ENCODE data around the gene RAB11FIP3. TPM values are rescaled to one million over a fixed set of nuclear protein-coding genes. Genes with fewer than 3 reads are reported as not detected.
A peak's percentile ranks its signal among the peaks of the same experiment; 100 is the strongest.

Gene RAB11FIP3
- total RNA-seq, 1 donor from 2014 or later = 5.2 TPM

DNA sequence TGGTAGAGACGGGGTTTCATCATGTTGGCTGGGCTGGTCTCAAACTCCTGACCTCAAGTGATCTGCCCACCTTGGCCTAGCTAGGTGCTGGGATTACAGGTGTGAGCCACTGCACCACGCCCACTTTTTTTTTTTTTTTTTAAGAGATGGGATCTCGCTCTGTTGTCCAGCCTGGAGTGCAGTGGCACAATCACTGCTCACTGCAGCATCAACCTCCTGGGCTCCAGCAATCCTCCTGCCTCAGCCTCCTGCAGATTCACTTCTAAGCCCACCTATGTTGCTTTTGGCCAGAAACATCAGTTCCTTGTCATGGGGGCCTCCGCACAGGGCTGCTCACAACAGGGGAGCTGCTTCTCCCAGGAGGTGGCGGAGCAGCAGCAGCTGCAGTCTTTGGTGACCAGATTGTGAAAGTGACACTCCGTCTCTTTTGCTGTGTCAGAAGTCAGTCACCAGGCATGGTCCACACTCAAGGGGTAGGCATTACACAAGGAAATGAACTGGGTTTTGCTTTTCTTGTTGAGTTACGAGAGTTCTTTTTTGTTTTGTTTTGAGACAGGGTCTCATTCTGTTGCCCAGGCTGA is 32.9 kb upstream of the RAB11FIP3 start:
- Histone ChIP-seq H3K27me3 (ENCODE audit: control insufficient read depth in 3 of 3, insufficient read depth in 3 of 3, low read length in 3 of 3) (no peaks in the 10 kb centered on the region), H3K4me3 (ENCODE audit: low read length in 3 of 3) (no peak overlapping the region), H3K4me1 (ENCODE audit: control insufficient read depth in 3 of 3, insufficient read depth in 3 of 3, low read length in 3 of 3) (peaks cover 6 to 14% (median 10%) of the 10 kb centered on the region in 3 donors), H3K9ac (ENCODE audit: low read depth in 1 of 3, low read length in 3 of 3) (no peak overlapping the region), H3K27ac (ENCODE audit: low read depth, low read length) (no peak overlapping the region), H3K9me3 (ENCODE audit: control insufficient read depth in 3 of 3, low read length in 3 of 3) (peaks cover 0 to 3% (median 0%) of the 10 kb centered on the region in 3 donors), H3K36me3 (ENCODE audit: control insufficient read depth in 3 of 3, insufficient read depth in 3 of 3, low read length in 3 of 3) (peaks cover 0 to 2% (median 0%) of the 10 kb centered on the region in 3 donors)

DNA sequence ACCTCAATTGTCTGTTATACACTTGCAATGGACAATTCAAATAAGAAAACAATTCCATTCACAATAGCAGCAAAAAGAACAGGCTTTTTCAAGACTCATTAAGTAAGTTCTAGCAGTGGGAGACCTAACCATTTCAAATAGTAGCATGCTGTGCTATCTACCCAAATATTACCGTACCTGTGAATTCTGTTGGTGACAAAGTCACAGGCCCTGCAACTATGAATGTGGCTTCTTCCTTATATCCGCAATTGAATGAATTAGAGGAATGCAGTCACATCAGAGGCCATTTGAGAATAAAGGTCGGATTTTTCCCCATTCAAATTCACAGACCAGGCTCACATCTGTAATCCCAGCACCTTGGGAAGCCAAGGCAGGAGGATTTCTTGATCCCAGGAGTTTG is 29.2 kb upstream of the RAB11FIP3 start:
- H3K4me3 ChIP-seq (ENCODE audit: low read length in 3 of 3) = peak overlapping the region in 1 of 3 donors; percentile 66
- H3K36me3 ChIP-seq (ENCODE audit: control insufficient read depth in 3 of 3, insufficient read depth in 3 of 3, low read length in 3 of 3) = peaks cover 9 to 11% (median 11%) of the 10 kb centered on the region in 3 donors
- peaks cover 16 to 33% (median 23%) of the 10 kb centered on the region in 3 donors for H3K4me1 ChIP-seq (ENCODE audit: control insufficient read depth in 3 of 3, insufficient read depth in 3 of 3, low read length in 3 of 3)
- H3K27me3 ChIP-seq (ENCODE audit: control insufficient read depth in 3 of 3, insufficient read depth in 3 of 3, low read length in 3 of 3) = no peaks in the 10 kb centered on the region
- H3K9ac ChIP-seq (ENCODE audit: low read depth in 1 of 3, low read length in 3 of 3) = no peak overlapping the region
- H3K9me3 ChIP-seq (ENCODE audit: control insufficient read depth in 3 of 3, low read length in 3 of 3) = peaks cover 0 to 3% (median 0%) of the 10 kb centered on the region in 3 donors
- no peak overlapping the region for H3K27ac ChIP-seq (ENCODE audit: low read depth, low read length)

DNA sequence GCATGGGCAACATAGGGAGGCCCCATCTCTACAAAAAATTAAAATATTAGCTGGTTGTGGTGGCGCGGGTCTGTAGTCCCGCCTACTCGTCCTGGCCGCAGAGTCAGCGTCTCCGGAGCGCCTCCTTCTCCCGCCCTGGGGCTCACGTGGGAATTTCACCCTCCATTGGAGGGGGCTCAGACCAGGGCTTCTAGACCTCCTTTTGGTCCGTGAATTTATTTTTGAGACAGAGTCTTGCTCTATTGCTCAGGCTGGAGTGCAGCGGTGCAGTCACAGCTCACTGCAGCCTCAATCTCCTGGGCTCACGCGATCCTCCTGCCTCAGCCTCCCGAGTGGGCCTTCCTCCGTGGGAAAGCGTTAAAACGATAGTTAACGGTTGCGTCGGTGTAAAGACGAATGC is 28.8 kb upstream of the RAB11FIP3 start:
- H3K4me1 ChIP-seq (ENCODE audit: control insufficient read depth in 3 of 3, insufficient read depth in 3 of 3, low read length in 3 of 3) = peaks cover 16 to 33% (median 22%) of the 10 kb centered on the region in 3 donors
- H3K9me3 ChIP-seq (ENCODE audit: control insufficient read depth in 3 of 3, low read length in 3 of 3) = peaks cover 0 to 3% (median 0%) of the 10 kb centered on the region in 3 donors
- peak overlapping the region in 2 of 3 donors; percentile 20 to 33 for H3K9ac ChIP-seq (ENCODE audit: low read depth in 1 of 3, low read length in 3 of 3)
- H3K4me3 ChIP-seq (ENCODE audit: low read length in 3 of 3) = peak overlapping the region; percentile 66 to 69 (median 66)
- H3K27ac ChIP-seq (ENCODE audit: low read depth, low read length) = no peak overlapping the region
- H3K36me3 ChIP-seq (ENCODE audit: control insufficient read depth in 3 of 3, insufficient read depth in 3 of 3, low read length in 3 of 3) = peaks cover 9 to 11% (median 11%) of the 10 kb centered on the region in 3 donors
- H3K27me3 ChIP-seq (ENCODE audit: control insufficient read depth in 3 of 3, insufficient read depth in 3 of 3, low read length in 3 of 3) = no peaks in the 10 kb centered on the region

DNA sequence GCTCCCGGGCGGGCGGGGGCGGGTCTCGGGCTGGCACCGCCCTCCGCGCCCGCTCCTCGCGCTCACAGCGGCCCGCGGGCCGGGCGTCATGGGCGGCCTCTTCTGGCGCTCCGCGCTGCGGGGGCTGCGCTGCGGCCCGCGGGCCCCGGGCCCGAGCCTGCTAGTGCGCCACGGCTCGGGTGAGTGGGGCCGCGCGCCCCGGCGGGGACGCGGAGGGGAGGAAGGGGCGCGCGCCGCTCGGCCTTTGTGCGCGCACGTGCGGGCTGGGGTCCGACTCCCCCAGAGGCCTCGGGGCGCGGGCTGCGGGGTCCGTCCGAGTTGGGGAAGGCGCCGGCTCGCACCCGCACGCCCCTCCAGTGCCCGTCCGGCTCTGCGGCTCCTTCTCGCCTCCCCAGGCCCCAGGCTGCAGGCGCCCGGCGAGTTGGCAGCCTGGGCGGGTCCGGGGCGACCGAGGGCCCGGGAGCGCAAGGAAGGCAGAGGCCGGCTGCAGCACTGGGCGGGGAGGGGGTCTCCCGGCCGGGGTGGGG is 28.3 kb upstream of the RAB11FIP3 start, which contains the start of gene NME4:
NME4 (plus strand) TSS at position 65 of the 527 bp plus-strand sequence; CDS start at position 89, 24 bp downstream.
- Histone ChIP-seq H3K4me1 (ENCODE audit: control insufficient read depth in 3 of 3, insufficient read depth in 3 of 3, low read length in 3 of 3) (peaks cover 16 to 33% (median 20%) of the 10 kb centered on the region in 3 donors), H3K9ac (ENCODE audit: low read depth in 1 of 3, low read length in 3 of 3) (peak within 1 kb of the TSS; percentile 57 to 79 (median 66)), H3K27me3 (ENCODE audit: control insufficient read depth in 3 of 3, insufficient read depth in 3 of 3, low read length in 3 of 3) (no peaks in the 10 kb centered on the region), H3K27ac (ENCODE audit: low read depth, low read length) (peak within 1 kb of the TSS; percentile 60), H3K36me3 (ENCODE audit: control insufficient read depth in 3 of 3, insufficient read depth in 3 of 3, low read length in 3 of 3) (peaks cover 9 to 11% (median 9%) of the 10 kb centered on the region in 3 donors), H3K4me3 (ENCODE audit: low read length in 3 of 3) (peak within 1 kb of the TSS; percentile 66 to 69 (median 66)), H3K9me3 (ENCODE audit: control insufficient read depth in 3 of 3, low read length in 3 of 3) (no peaks in the 10 kb centered on the region)

DNA sequence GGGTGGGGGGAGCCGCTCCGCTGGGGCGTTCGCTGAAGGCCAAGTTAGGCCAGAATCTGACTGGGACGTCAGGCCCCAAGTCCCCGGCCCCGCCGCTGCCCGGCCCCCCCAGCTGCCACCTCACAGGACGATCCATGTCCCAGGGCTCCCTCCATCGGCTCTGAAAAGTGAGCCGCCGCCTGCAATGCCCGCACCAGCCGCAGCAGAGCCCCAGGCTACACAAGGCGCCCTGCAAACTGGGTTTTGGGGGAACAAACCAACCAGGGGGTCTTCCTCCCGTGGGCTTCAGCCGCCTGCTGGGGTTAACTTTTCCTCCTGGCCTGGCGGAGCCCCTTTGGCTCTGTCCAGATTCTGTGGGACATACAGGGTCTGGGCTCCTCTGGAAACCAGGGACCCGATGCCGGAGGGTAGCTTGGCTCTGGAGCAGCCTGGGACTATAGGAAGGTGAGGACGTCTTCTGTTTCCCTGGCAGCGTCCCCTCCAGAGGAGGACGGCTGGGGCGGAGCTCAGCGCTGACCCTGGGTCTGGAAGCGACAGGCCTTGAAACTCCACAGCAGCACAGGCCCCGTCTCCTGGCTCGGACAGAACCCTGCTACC is 27.6 kb upstream of the RAB11FIP3 start:
- Histone ChIP-seq H3K27me3 (ENCODE audit: control insufficient read depth in 3 of 3, insufficient read depth in 3 of 3, low read length in 3 of 3) (no peaks in the 10 kb centered on the region), H3K4me3 (ENCODE audit: low read length in 3 of 3) (peak overlapping the region; percentile 41 to 58 (median 51)), H3K27ac (ENCODE audit: low read depth, low read length) (peak overlapping the region; percentile 60), H3K36me3 (ENCODE audit: control insufficient read depth in 3 of 3, insufficient read depth in 3 of 3, low read length in 3 of 3) (peaks cover 9 to 11% (median 9%) of the 10 kb centered on the region in 3 donors), H3K4me1 (ENCODE audit: control insufficient read depth in 3 of 3, insufficient read depth in 3 of 3, low read length in 3 of 3) (peaks cover 16 to 33% (median 20%) of the 10 kb centered on the region in 3 donors), H3K9me3 (ENCODE audit: control insufficient read depth in 3 of 3, low read length in 3 of 3) (no peaks in the 10 kb centered on the region), H3K9ac (ENCODE audit: low read depth in 1 of 3, low read length in 3 of 3) (peak overlapping the region; percentile 57 to 78 (median 66))

DNA sequence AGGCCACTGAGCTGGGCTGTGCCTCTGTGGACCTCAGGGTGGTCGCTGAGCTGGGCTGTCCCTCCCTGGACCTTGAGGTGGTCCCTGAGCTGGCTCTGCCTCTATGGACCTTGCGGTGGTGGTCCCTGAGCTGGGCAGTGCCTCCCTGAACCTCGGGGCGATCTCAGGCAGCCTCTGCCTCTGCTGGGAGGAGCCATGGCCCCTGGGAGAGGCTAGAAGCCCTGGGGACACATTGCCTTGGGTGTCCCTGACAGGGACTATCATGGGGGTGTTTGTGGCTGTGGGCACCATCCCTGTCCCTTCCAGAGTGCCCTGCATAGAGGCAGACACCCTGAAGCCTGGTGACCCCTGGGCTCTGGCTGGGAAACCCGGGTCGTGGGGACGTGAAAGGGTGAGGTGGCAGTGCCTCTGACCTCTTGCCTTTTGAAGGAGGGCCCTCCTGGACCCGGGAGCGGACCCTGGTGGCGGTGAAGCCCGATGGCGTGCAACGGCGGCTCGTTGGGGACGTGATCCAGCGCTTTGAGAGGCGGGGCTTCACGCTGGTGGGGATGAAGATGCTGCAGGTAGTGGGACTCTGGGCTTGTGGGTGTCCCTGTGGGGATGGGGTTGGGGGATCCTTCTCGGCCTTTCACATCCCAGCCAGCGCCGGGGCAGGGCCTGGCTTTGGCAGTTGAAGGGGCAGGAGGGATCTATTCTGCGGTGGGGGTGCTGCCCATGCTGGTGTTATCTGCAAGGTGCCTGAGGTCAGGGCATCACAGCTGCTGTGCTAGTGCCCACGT is 26.7 kb upstream of the RAB11FIP3 start:
- Histone ChIP-seq H3K27me3 (ENCODE audit: control insufficient read depth in 3 of 3, insufficient read depth in 3 of 3, low read length in 3 of 3) (no peaks in the 10 kb centered on the region), H3K4me3 (ENCODE audit: low read length in 3 of 3) (peak overlapping the region in 1 of 3 donors; percentile 58), H3K9ac (ENCODE audit: low read depth in 1 of 3, low read length in 3 of 3) (peak overlapping the region in 2 of 3 donors; percentile 66 to 78), H3K4me1 (ENCODE audit: control insufficient read depth in 3 of 3, insufficient read depth in 3 of 3, low read length in 3 of 3) (peaks cover 16 to 33% (median 20%) of the 10 kb centered on the region in 3 donors), H3K9me3 (ENCODE audit: control insufficient read depth in 3 of 3, low read length in 3 of 3) (no peaks in the 10 kb centered on the region), H3K27ac (ENCODE audit: low read depth, low read length) (peak overlapping the region; percentile 60), H3K36me3 (ENCODE audit: control insufficient read depth in 3 of 3, insufficient read depth in 3 of 3, low read length in 3 of 3) (peaks cover 9 to 11% (median 9%) of the 10 kb centered on the region in 3 donors)

DNA sequence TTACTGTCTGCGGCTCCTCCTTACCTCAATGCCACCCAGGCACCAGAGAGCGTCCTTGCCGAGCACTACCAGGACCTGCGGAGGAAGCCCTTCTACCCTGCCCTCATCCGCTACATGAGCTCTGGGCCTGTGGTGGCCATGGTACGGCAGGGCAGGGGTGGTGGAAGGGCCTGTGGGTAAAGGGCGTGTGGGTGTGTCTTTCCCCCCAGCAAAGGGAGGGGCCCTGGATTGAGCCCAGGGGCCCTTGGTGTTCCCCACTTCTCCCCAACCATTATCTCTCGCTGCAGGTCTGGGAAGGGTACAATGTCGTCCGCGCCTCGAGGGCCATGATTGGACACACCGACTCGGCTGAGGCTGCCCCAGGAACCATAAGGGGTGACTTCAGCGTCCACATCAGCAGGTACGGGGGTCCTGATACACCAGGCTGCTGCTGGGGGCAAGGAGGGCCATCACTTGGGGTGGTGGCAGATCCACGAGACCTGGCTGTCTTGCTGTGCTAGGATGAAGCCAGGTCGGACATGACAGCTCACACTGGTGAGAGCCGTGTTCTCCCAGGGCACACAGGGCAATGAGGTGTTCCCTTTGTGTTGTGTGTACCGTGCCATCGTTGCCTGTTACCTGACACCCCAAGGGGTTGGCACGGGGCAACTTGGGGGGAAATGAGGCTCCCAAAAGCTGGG is 26.0 kb upstream of the RAB11FIP3 start:
- H3K4me3 ChIP-seq (ENCODE audit: low read length in 3 of 3) = no peak overlapping the region
- no peaks in the 10 kb centered on the region for H3K27me3 ChIP-seq (ENCODE audit: control insufficient read depth in 3 of 3, insufficient read depth in 3 of 3, low read length in 3 of 3)
- H3K9me3 ChIP-seq (ENCODE audit: control insufficient read depth in 3 of 3, low read length in 3 of 3) = no peaks in the 10 kb centered on the region
- no peak overlapping the region for H3K27ac ChIP-seq (ENCODE audit: low read depth, low read length)
- peaks cover 16 to 33% (median 20%) of the 10 kb centered on the region in 3 donors for H3K4me1 ChIP-seq (ENCODE audit: control insufficient read depth in 3 of 3, insufficient read depth in 3 of 3, low read length in 3 of 3)
- peak overlapping the region in 1 of 3 donors; percentile 3 for H3K9ac ChIP-seq (ENCODE audit: low read depth in 1 of 3, low read length in 3 of 3)
- H3K36me3 ChIP-seq (ENCODE audit: control insufficient read depth in 3 of 3, insufficient read depth in 3 of 3, low read length in 3 of 3) = peaks cover 9 to 11% (median 9%) of the 10 kb centered on the region in 3 donors

DNA sequence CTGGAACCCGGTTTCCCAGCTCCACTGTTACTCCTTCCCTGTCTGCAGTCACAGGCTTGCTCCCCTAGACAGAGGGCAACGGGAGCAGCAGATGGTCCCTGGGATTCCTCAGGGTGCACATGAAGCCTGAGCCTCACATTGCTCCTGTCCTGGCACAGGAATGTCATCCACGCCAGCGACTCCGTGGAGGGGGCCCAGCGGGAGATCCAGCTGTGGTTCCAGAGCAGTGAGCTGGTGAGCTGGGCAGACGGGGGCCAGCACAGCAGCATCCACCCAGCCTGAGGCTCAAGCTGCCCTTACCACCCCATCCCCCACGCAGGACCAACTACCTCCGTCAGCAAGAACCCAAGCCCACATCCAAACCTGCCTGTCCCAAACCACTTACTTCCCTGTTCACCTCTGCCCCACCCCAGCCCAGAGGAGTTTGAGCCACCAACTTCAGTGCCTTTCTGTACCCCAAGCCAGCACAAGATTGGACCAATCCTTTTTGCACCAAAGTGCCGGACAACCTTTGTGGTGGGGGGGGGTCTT is 25.3 kb upstream of the RAB11FIP3 start:
- peak overlapping the region in 2 of 3 donors; percentile 35 to 56 for H3K4me3 ChIP-seq (ENCODE audit: low read length in 3 of 3)
- H3K27ac ChIP-seq (ENCODE audit: low read depth, low read length) = no peak overlapping the region
- peaks cover 9 to 11% (median 9%) of the 10 kb centered on the region in 3 donors for H3K36me3 ChIP-seq (ENCODE audit: control insufficient read depth in 3 of 3, insufficient read depth in 3 of 3, low read length in 3 of 3)
- H3K4me1 ChIP-seq (ENCODE audit: control insufficient read depth in 3 of 3, insufficient read depth in 3 of 3, low read length in 3 of 3) = peaks cover 16 to 33% (median 20%) of the 10 kb centered on the region in 3 donors
- no peaks in the 10 kb centered on the region for H3K27me3 ChIP-seq (ENCODE audit: control insufficient read depth in 3 of 3, insufficient read depth in 3 of 3, low read length in 3 of 3)
- H3K9ac ChIP-seq (ENCODE audit: low read depth in 1 of 3, low read length in 3 of 3) = peak overlapping the region in 1 of 3 donors; percentile 3
- H3K9me3 ChIP-seq (ENCODE audit: control insufficient read depth in 3 of 3, low read length in 3 of 3) = no peaks in the 10 kb centered on the region

All from skeletal muscle tissue (tissue), 4 donors.